NAMALWA (cell line): ENCODE measurements around the gene ZSWIM3.
"Not testable (repeated sequence)": the region's sequence is repeated elsewhere in the genome, so short reads cannot be mapped to it uniquely, and the experiment has no call there.

Experiments
- DNase-seq: peaks from one replicate; pipeline ENCODE4 v3.0.0-alpha.2; 2015; ENCODE audit warnings: low spot score

The ZSWIM3 gene

DNA sequence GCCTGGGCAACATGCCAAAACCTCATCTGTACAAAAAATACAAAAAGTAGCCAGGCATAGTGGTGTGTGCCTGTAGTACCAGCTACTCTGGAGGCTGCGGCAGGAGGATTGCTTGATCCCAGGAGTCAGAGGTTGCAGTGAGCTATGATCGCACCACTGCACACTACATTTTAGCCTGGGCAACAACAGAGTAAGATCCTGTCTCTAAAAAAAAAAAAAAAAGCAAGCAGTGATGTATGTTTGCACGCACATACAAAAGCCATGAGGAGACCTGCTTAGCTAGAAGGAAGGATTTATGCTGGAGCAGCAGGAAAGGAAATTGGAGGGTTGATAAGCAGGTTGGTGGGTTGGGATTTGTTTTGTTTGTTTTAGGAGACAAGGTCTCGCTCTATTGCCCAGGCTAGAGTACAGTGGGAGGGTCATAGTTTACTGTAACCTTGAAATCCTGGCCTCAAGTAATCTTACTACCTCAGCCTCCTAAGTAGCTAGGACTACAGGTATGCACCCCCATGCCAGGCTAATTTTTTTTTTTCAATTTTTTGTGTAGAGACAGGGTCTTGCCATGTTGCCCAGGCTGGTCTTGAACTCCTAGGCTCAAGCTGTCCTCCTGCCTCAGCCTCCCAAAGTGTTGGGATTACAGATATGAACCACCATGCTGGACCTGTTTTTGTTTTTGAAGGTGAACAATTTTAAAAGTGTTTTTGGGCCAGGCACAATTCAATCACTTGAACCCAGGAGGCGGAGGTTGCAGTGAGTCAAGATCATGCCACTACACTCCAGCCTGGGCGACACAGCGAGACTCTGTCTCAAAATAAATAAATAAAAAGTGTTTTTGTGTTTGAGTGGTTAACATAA, 4.0 kb downstream of the ZSWIM3 start:
- DNase-seq = peak; percentile 40

GRCh38 chr20:45863543-45864470, 6.4 kb downstream of the ZSWIM3 start:
- no peak for DNase-seq

DNA sequence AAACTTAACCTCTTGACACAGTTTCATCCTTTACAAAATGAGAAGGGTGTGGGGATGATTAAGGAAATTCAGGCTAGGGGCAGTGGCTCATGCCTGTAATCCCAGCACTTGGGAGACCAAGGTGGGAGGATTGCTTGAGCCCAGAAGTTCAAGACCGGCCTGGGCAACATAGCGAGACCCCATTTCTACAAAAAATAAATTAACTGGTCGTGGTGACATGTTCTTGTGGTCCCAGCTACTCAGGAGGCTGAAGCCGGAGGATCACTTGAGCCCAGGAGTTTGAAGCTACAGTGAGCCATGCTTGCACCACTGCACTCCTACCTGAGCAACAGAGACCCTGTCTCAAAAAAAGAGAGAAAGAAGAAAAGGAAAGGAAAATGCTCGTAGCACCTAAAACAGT, 9.0 kb downstream of the ZSWIM3 start:
- DNase-seq = no peak

DNA sequence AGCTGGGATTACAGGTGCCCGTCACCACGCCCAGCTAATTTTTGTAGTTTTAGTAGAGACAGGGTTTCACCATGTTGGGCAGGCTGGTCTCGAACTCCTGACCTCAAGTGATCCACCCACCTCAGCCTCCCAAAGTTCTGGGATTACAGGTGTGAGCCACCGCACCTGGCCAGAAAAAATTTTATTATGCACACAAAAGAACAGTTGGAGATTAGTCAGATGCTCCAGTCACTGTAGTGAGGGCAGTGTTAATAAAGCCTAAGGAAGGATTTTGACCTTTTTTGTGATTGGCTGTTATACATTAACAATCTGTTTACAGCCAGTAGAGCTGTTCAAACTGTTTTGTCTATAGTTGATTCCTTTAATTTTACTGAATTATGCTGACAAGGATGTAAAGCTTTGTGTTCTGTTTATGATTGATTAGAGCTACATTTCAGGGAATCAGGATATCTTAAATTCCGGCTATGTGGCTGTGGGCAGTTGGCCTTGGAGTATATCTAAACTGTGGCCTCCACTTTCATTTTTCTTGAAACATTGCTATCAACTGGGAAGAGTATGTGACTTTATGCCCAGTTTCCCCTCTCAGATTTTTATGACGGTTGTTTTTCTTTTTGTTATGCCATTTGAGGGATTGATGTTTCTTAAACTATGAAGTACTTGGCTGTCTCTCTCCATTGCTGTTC, 9.9 kb downstream of the ZSWIM3 start:
- DNase-seq = no peak

- no peak for DNase-seq
Observed at GRCh38 chr20:45867819-45868176, 10.4 kb downstream of the ZSWIM3 start.

- no peak for DNase-seq
Observed at GRCh38 chr20:45872626-45873025, 15.2 kb downstream of the ZSWIM3 start.

DNA sequence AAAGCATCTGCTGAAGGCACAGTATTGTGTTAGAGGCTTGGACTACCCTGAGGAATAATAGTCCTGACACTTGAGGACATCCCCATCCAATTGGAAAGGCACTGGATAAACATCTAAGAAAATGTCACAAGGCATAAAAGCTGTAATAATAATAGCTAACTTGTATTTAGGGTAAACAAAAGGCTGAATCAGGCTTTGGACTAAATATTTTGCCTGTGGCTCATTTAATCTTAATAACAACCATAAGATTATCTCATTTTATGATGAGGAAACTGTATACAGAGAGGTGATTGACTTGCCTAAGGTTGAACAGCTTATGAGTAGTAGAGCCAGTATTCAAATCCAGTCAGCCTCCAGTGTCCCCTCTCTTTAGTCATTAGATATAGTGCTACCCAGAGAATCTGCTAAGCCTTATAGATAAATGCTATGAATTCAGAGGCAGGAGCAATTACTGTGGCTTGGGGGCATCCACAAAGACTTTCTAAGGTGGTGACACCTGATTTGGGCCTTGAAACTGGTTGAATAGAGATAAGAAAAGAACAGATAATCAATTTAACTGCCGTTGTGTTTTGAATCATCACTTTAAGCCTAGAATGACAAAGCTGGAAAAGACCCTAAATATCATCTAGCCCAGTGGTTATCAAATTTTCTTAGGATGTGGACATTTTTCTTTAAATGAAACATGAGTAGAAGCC, 16.1 kb downstream of the ZSWIM3 start:
- no peak for DNase-seq

GRCh38 chr20:45874104-45874481, 16.7 kb downstream of the ZSWIM3 start:
- not testable (repeated sequence) for DNase-seq

DNA sequence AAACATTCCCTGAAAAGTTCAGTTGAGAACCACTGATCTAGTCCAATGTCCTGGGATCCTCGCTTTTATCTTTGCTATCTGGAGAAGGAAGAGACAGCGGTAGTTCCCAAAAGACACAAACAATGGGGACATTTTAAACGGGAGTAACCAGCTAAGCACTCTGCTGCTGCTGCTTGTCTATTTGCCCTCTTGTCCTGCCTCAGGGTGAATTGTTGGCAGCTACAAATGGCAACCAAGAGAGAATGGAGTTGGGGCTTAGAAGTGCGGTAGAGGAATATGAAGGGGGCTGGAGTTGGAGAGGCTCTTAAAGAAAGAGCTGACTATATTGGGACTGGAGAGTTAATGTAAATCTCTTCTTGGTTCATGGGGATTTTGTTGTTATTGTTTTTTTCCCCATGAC, 17.2 kb downstream of the ZSWIM3 start:
- DNase-seq = no peak

DNA sequence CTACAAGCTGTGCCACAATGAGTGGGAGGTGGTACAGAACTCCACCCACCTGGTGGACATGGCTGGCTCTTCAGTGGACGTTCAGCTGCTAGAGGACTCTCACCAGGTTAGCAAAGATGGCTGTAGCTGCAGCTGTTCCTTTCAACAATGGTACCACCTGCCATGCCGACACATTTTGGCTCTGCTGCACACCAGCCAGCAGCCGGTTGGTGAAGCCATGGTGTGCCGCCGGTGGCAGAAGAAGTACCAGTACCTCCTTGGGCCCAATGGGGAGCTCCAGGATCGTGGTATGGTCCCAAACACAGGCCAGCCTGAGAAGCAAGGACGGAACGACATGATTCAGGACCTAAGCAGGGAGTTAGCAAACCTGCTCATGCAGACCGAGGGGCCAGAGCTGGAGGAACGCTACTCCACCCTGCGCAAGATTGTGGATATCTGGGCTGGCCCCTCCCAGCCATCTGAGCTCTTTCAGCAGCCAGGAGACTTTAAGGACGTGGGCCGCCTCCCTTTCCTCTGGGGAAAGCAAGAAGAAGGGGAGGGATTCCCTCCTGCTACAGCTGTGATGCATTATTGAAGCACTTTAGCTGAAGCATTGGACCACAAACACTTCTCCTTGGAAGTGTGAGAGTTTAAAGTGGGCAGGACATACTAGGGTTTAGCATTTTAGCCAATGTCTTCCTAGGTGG, 20.8 kb downstream of the ZSWIM3 start:
- no peak for DNase-seq

- DNase-seq = peak; percentile 99
Observed at GRCh38 chr20:45880988-45881788, 23.8 kb downstream of the ZSWIM3 start, which contains the start of gene ZSWIM1. Gene ZSWIM1, plus strand, starts transcription at chr20:45881227. Its CDS starts 1,366 bp downstream, at chr20:45882593.

GRCh38 chr20:45882469-45883099, 25.2 kb downstream of the ZSWIM3 start:
- no peak for DNase-seq

DNA sequence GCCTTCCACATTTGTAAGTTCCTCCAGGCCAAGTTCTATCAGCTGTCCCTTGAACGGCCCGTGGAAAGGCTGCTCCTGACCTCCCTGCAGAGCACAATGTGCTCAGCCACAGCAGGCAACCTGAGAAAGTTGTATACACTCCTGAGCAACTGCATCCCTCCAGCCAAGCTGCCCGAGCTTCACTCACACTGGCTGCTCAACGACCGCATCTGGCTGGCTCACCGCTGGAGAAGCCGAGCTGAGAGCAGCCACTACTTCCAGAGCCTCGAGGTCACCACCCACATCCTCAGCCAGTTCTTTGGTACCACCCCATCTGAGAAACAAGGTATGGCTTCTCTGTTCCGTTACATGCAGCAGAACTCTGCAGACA, 25.7 kb downstream of the ZSWIM3 start:
- no peak for DNase-seq

DNA sequence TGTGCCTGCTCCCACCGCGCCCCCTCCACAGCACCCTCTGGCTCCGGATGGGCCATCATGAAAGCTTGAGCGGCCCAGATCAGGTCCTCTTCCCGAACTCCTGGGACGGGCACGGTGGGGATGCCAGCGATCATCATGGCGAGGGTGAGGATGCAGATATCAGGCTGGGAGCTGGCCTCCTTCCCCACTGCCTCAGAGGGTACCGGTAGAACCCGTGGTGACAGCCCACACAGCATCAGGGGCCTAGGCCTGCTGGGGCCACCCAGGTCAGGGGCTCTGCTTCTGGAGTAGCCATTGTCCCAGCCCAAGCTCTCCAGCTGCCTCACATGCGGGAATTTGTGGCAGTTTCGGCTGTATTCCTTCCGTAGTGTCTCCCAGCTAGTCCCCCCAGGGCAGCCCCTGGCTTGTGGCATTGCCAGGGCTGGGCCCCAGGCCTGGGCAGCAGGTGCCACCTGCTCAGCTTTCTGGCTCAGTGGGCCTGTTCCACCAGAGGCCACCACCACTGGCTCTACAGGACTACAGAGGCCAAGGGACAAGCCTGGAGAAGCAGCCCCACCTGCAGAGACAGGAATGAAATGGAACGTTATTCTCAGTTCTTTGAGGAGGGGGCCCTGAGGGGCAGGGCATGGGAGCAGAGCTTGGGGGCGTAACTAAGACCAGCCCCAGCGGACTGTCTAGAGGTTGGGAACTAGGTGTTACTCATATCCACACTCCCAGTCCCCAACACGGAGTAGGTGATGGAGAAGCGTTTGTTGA, 29.4 kb downstream of the ZSWIM3 start:
- DNase-seq = no peak

DNA sequence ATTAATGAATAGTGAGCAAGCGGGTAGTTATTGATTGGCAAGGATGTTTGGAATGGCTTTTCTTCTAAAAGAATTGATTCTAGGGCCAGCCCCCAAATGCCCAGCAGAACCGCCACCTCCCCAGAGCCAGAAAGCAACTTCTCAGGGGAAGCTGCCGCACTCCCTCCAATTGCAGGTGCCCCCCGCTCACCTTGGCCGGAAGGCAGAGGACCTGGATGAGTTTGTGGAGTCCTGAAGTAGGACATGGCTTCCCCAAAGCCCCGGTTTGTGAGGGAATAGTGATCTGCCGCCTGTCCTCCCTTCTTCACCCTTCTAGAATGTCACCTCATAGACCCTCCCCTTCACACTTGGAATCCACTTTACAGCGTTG, 29.9 kb downstream of the ZSWIM3 start, which contains the start of gene SPATA25:
Gene SPATA25, minus strand, starts transcription at position 277 of the 370 bp plus-strand sequence. Its CDS starts 32 bp downstream, at position 245.
- DNase-seq = no peak

GRCh38 chr20:45888681-45889080, 31.3 kb downstream of the ZSWIM3 start:
- DNase-seq = no peak

GRCh38 chr20:45890077-45890984, 32.9 kb downstream of the ZSWIM3 start:
- DNase-seq = no peak
